WTC11 (cell line): ENCODE results near the gene NAXE. TPM values are rescaled to one million over a fixed set of nuclear protein-coding genes. Genes with fewer than 3 reads are reported as not detected.
A peak's percentile ranks its signal among the peaks of the same experiment; 100 is the strongest.

Source experiments
- ATAC-seq: fragments of 200-7000 bp; cut with Tn5 transposase; 2 replicates; pipeline ENCODE4 v1.10.0; 2021; ENCODE audit warnings: mild to moderate bottlenecking, moderate library complexity
- CTCF ChIA-PET: fragments of 300-600 bp; sonication (Branson Sonifier 250); formaldehyde crosslinking; loops from one replicate; lab custom pipeline; 2021; ENCODE audit warnings: antibody characterized with exemption; lab: Charles Lee
- POLR2A ChIA-PET: fragments of 350-600 bp; sonication (Branson Sonifier 250); formaldehyde crosslinking; loops from one replicate; lab custom pipeline; 2021; ENCODE audit warnings: antibody characterized with exemption; lab: Charles Lee
- DNase-seq: peaks from one replicate; pipeline ENCODE4 v3.0.0; 2021; ENCODE audit warnings: low spot score
- H3K27ac Mint-ChIP-seq: 2 replicates; pipeline ENCODE4 v1.8.0; 2021; ENCODE audit warnings: mixed read lengths
- H3K27me3 Mint-ChIP-seq: 2 replicates; pipeline ENCODE4 v1.8.0; 2021; ENCODE audit warnings: low read depth, mild to moderate bottlenecking, moderate library complexity, mixed read lengths
- H3K36me3 Mint-ChIP-seq: 2 replicates; pipeline ENCODE4 v1.8.0; 2021; ENCODE audit warnings: mixed read lengths
- H3K4me1 Mint-ChIP-seq: 2 replicates; pipeline ENCODE4 v1.8.0; 2022; ENCODE audit warnings: mixed read lengths
- H3K4me3 Mint-ChIP-seq: 2 replicates; pipeline ENCODE4 v1.8.0; 2021; ENCODE audit warnings: mild to moderate bottlenecking, moderate library complexity, mixed read lengths
- H3K9me3 Mint-ChIP-seq: 2 replicates; pipeline ENCODE4 v1.8.0; 2021; ENCODE audit warnings: mixed read lengths
- CREB1 ChIP-seq: sonication (generic); formaldehyde crosslinking; IDR thresholded peaks from 2 replicates; pipeline ENCODE4 v1.8.0; 2023; ENCODE audit warnings: mild to moderate bottlenecking, missing genetic modification reagents
- ETV6 ChIP-seq: sonication (generic); formaldehyde crosslinking; IDR thresholded peaks from 2 replicates; pipeline ENCODE4 v1.8.1; 2022; ENCODE audit warnings: mild to moderate bottlenecking, missing genetic modification reagents
- FOXJ3 ChIP-seq: sonication (generic); formaldehyde crosslinking; IDR thresholded peaks from 2 replicates; pipeline ENCODE4 v1.9.0; 2021; ENCODE audit warnings: missing genetic modification reagents, mild to moderate bottlenecking, borderline replicate concordance
- FOXK1 ChIP-seq: sonication (generic); formaldehyde crosslinking; IDR thresholded peaks from 2 replicates; pipeline ENCODE4 v1.8.0; 2022; ENCODE audit warnings: mild to moderate bottlenecking, moderate library complexity, missing genetic modification reagents
- GABPB1 ChIP-seq: sonication (generic); formaldehyde crosslinking; IDR thresholded peaks from 2 replicates; pipeline ENCODE4 v1.8.1; 2023; ENCODE audit warnings: mild to moderate bottlenecking, missing genetic modification reagents
- GTF2I ChIP-seq: fragments of 250-450 bp; sonication (Bioruptor Pico); conservative IDR thresholded peaks from 2 replicates; pipeline ENCODE4 v1.4.0; 2021; ENCODE audit warnings: mild to moderate bottlenecking
- MXD4 ChIP-seq: fragments of 250-450 bp; sonication (Bioruptor Pico); IDR thresholded peaks from 2 replicates; pipeline ENCODE4 v1.8.0; 2021; ENCODE audit warnings: mild to moderate bottlenecking, moderate library complexity, borderline replicate concordance
- MYBL2 ChIP-seq: sonication (generic); formaldehyde crosslinking; IDR thresholded peaks from 2 replicates; pipeline ENCODE4 v1.8.1; 2023; ENCODE audit warnings: mild to moderate bottlenecking, moderate library complexity, missing genetic modification reagents
- NFATC4 ChIP-seq: fragments of 250-450 bp; sonication (Bioruptor Pico); IDR thresholded peaks from 2 replicates; pipeline ENCODE4 v1.9.0; 2021; ENCODE audit warnings: mild to moderate bottlenecking
- NR2C2 ChIP-seq: sonication (generic); formaldehyde crosslinking; IDR thresholded peaks from 2 replicates; pipeline ENCODE4 v1.8.0; 2022; ENCODE audit warnings: mild to moderate bottlenecking, missing genetic modification reagents
- SMAD4 ChIP-seq: sonication (generic); formaldehyde crosslinking; IDR thresholded peaks from 2 replicates; pipeline ENCODE4 v1.8.0; 2022; ENCODE audit warnings: mild to moderate bottlenecking, missing genetic modification reagents
- SP1 ChIP-seq: sonication (generic); formaldehyde crosslinking; conservative IDR thresholded peaks from 2 replicates; pipeline ENCODE4 v1.8.1; 2022; ENCODE audit warnings: missing genetic modification reagents
- ZNF121 ChIP-seq: sonication (generic); formaldehyde crosslinking; IDR thresholded peaks from 2 replicates; pipeline ENCODE4 v1.8.0; 2023; ENCODE audit warnings: missing genetic modification reagents
- ZNF219 ChIP-seq: sonication (generic); formaldehyde crosslinking; IDR thresholded peaks from 2 replicates; pipeline ENCODE4 v1.8.0; 2023; ENCODE audit warnings: missing genetic modification reagents, mild to moderate bottlenecking, borderline replicate concordance
- ZNF232 ChIP-seq: sonication (generic); formaldehyde crosslinking; IDR thresholded peaks from 2 replicates; pipeline ENCODE4 v1.8.0; 2022; ENCODE audit warnings: mild to moderate bottlenecking, missing genetic modification reagents
- ZNF317 ChIP-seq: sonication (generic); formaldehyde crosslinking; IDR thresholded peaks from 2 replicates; pipeline ENCODE4 v1.8.1; 2023; ENCODE audit warnings: low read depth, mild to moderate bottlenecking, moderate library complexity, missing genetic modification reagents, borderline replicate concordance
- ZNF396 ChIP-seq: fragments of 250-450 bp; sonication (Bioruptor Pico); IDR thresholded peaks from 2 replicates; pipeline ENCODE4 v1.8.0; 2021; ENCODE audit warnings: mild to moderate bottlenecking, moderate library complexity, borderline replicate concordance
- ZNF416 ChIP-seq: fragments of 250-450 bp; sonication (Bioruptor Pico); IDR thresholded peaks from 2 replicates; pipeline ENCODE4 v1.9.0; 2021; ENCODE audit warnings: mild to moderate bottlenecking, inconsistent platforms
- total RNA-seq: library from RNA; stranded (reverse); gene quantifications from 3 replicates; pipeline ENCODE4 v1.2.3, GENCODE V29; 2021
- TF ChIP-seq, protein P1 (sequence below): sonication (generic); formaldehyde crosslinking; IDR thresholded peaks from 2 replicates; pipeline ENCODE4 v1.8.1; 2022; ENCODE audit warnings: low read depth, mild to moderate bottlenecking, moderate library complexity, missing genetic modification reagents, borderline replicate concordance
- TF ChIP-seq, protein P2 (sequence below): fragments of 250-450 bp; sonication (Bioruptor Pico); IDR thresholded peaks from 2 replicates; pipeline ENCODE4 v1.9.0; 2021; ENCODE audit warnings: mild to moderate bottlenecking
- TF ChIP-seq, protein P3 (sequence below): sonication (generic); formaldehyde crosslinking; IDR thresholded peaks from 2 replicates; pipeline ENCODE4 v1.8.1; 2022; ENCODE audit warnings: low read depth, missing genetic modification reagents, borderline replicate concordance
- TF ChIP-seq, protein P4 (sequence below): sonication (generic); formaldehyde crosslinking; IDR thresholded peaks from 2 replicates; pipeline ENCODE4 v1.8.0; 2023; ENCODE audit warnings: missing genetic modification reagents
- TF ChIP-seq, protein P5 (sequence below): sonication (generic); formaldehyde crosslinking; IDR thresholded peaks from 2 replicates; pipeline ENCODE4 v1.8.0; 2022; ENCODE audit warnings: mild to moderate bottlenecking, missing genetic modification reagents

NAXE gene
- total RNA-seq, 1 experiment from 2014 or later, result 81.6 TPM

DNA sequence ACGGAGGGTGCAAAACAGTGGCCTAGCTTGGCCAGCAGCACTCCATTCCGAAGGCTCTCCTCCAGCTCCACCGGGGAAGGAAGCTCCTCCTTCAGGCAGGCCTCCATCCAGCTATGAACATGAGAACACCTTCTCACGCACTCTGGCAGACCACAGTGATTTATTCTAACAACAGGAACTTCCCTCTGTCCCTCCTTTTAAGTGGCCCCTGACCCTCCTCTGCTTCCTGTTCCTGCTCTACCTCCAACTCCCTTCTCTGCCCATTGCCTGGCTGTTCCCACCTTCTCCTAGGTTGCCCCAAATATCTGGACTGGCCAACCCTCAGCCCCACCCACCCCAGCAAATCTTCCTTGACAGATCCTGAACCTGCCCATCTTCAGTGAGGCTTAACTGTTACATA, 25.1 kb upstream of the NAXE start:
- peaks cover 32% of the 10 kb centered on the region for H3K36me3 Mint-ChIP-seq
- no peak overlapping the region for H3K27ac Mint-ChIP-seq
- no peak overlapping the region for H3K4me3 Mint-ChIP-seq
- POLR2A ChIA-PET, result interaction anchor here (0.7 kb wide), 1 partner anchor 12 kb away, joined by 6 read pairs; no protein-coding TSS in a partner anchor
- CTCF ChIA-PET, result interaction anchor here (0.5 to 1.2 kb wide), 2 partner anchors 13 to 76 kb away, joined by 3 read pairs; no protein-coding TSS in a partner anchor
- ATAC-seq, result no peak
- H3K27me3 Mint-ChIP-seq, result no peaks in the 10 kb centered on the region
- H3K4me1 Mint-ChIP-seq, result peaks cover 6% of the 10 kb centered on the region
- TF ChIP-seq SP1 (no peak), ZNF121 (CRISPR knock-in tag) (no peak), NFATC4 (CRISPR knock-in tag) (no peak), SMAD4 (CRISPR knock-in tag) (no peak)
- DNase-seq, result no peak
- no peaks in the 10 kb centered on the region for H3K9me3 Mint-ChIP-seq

DNA sequence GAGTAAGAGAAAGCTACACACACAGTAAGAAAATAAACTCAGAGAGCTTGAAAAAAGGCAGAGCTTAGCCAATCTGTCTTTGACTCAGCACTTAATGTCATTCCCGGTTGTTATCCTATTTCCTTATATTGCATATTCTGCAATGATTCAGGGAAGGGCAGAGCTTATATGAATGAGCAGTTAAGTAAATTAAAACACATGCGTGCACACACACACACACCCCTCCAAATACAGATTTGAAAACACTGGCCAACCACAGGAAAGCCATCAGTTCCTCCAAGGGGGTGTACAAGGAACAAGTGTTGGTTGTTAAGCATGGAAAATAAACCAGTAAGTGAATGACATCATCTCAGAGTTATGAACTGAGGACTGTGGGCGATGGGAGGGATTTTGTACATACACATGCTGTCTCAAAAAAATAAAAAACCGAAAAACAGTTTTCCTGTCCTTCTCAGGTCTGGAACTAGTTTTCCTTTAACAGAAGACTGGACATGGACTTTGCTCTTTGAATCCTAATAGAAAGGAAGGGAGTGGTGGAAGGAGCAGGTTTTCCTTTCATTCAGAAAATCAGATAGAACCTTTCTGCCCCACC, 20.2 kb upstream of the NAXE start:
- TF ChIP-seq NR2C2 (CRISPR knock-in tag), result no peak
- no peak for TF ChIP-seq MXD4 (CRISPR knock-in tag)
- no peak for TF ChIP-seq NFATC4 (CRISPR knock-in tag)
- no peak for TF ChIP-seq ETV6 (CRISPR knock-in tag)
- TF ChIP-seq GABPB1, result no peak
- TF ChIP-seq SP1, result no peak
- TF ChIP-seq, protein P1, sequence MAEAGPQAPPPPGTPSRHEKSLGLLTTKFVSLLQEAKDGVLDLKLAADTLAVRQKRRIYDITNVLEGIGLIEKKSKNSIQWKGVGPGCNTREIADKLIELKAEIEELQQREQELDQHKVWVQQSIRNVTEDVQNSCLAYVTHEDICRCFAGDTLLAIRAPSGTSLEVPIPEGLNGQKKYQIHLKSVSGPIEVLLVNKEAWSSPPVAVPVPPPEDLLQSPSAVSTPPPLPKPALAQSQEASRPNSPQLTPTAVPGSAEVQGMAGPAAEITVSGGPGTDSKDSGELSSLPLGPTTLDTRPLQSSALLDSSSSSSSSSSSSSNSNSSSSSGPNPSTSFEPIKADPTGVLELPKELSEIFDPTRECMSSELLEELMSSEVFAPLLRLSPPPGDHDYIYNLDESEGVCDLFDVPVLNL (CRISPR knock-in tag), result no peak
- TF ChIP-seq, protein P2, sequence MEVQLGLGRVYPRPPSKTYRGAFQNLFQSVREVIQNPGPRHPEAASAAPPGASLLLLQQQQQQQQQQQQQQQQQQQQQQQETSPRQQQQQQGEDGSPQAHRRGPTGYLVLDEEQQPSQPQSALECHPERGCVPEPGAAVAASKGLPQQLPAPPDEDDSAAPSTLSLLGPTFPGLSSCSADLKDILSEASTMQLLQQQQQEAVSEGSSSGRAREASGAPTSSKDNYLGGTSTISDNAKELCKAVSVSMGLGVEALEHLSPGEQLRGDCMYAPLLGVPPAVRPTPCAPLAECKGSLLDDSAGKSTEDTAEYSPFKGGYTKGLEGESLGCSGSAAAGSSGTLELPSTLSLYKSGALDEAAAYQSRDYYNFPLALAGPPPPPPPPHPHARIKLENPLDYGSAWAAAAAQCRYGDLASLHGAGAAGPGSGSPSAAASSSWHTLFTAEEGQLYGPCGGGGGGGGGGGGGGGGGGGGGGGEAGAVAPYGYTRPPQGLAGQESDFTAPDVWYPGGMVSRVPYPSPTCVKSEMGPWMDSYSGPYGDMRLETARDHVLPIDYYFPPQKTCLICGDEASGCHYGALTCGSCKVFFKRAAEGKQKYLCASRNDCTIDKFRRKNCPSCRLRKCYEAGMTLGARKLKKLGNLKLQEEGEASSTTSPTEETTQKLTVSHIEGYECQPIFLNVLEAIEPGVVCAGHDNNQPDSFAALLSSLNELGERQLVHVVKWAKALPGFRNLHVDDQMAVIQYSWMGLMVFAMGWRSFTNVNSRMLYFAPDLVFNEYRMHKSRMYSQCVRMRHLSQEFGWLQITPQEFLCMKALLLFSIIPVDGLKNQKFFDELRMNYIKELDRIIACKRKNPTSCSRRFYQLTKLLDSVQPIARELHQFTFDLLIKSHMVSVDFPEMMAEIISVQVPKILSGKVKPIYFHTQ (CRISPR knock-in tag), result no peak
- CTCF ChIA-PET, result interaction anchor here (1.5 to 2.3 kb wide), 3 partner anchors 14 to 91 kb away, joined by 3 to 15 read pairs (median 6); partner anchors contain the start of gene HAPLN2
- POLR2A ChIA-PET, result interaction anchor here (0.7 kb wide), 1 partner anchor 80 kb away, joined by 3 read pairs; no protein-coding TSS in a partner anchor
- peaks cover 13% of the 10 kb centered on the region for H3K36me3 Mint-ChIP-seq
- no peak overlapping the region for H3K27ac Mint-ChIP-seq
- ATAC-seq, result no peak
- peak overlapping the region; percentile 99 for H3K4me3 Mint-ChIP-seq
- H3K27me3 Mint-ChIP-seq, result no peaks in the 10 kb centered on the region; the same call in 1 of the 2 replicates
- peaks cover 15% of the 10 kb centered on the region for H3K4me1 Mint-ChIP-seq
- no peaks in the 10 kb centered on the region for H3K9me3 Mint-ChIP-seq
- no peak for DNase-seq

DNA sequence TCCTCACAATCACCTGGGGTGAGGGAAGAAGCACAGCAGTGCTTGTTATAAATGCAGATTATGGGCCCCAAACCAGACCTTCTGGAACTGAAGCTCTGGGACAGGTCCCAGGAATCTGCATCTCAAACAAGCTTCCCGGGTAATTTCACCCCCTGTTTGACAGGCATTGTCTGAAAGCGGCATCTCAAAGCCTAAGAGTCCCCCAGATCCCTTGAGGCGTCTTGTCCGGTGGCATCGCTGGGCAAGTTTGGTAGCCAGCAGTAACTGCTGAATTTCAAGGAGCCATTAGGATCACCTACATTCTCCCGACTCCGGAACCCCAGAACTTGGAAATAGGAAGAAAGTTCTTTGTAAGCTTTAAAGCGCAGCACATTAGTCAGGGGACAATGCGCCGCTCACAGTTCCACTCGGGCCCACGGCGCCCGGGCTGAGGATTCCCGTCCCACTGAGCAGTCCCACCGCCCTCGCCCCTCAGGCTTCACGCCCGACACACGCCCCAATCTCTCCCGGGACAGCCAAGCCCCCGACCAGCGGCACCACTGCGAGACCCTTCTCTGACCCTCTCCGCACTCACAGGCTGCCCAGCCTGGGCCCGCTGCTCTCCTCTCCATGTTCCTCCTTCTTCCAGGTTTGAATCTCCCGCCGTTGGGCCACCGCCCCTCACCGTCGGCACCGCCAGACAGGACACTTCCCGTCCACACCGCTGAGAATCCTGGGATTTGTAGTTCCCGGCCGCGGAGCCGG, 19.5 kb upstream of the NAXE start, which contains the start of gene IQGAP3:
IQGAP3 (minus strand) TSS at position 647 of the 744 bp plus-strand sequence; CDS start at position 611, 36 bp downstream.
- Mint-ChIP-seq H3K27ac (peak within 1 kb of the TSS; percentile 61; the same call in 1 of the 2 replicates), H3K27me3 (no peaks in the 10 kb centered on the region; the same call in 1 of the 2 replicates), H3K4me3 (peak within 1 kb of the TSS; percentile 99), H3K36me3 (peaks cover 13% of the 10 kb centered on the region), H3K9me3 (no peaks in the 10 kb centered on the region), H3K4me1 (peaks cover 15% of the 10 kb centered on the region)
- POLR2A ChIA-PET, result interaction anchor here (0.7 kb wide), 1 partner anchor 81 kb away, joined by 3 read pairs; no protein-coding TSS in a partner anchor
- peak; percentile 98 for ATAC-seq
- peak; percentile 95 for DNase-seq
- CTCF ChIA-PET, result interaction anchor here (0.9 to 2.3 kb wide), 7 partner anchors 13 to 106 kb away, joined by 3 to 15 read pairs (median 3); partner anchors contain the start of gene HAPLN2
- no peak for TF ChIP-seq ZNF219 (CRISPR knock-in tag)
- TF ChIP-seq, protein P3, sequence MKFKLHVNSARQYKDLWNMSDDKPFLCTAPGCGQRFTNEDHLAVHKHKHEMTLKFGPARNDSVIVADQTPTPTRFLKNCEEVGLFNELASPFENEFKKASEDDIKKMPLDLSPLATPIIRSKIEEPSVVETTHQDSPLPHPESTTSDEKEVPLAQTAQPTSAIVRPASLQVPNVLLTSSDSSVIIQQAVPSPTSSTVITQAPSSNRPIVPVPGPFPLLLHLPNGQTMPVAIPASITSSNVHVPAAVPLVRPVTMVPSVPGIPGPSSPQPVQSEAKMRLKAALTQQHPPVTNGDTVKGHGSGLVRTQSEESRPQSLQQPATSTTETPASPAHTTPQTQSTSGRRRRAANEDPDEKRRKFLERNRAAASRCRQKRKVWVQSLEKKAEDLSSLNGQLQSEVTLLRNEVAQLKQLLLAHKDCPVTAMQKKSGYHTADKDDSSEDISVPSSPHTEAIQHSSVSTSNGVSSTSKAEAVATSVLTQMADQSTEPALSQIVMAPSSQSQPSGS, result no peak
- TF ChIP-seq GTF2I, result no peak
- no peak for TF ChIP-seq ZNF317
- peak; percentile 60; the same call in 1 of the 2 replicates for TF ChIP-seq SP1
- TF ChIP-seq, protein P4, sequence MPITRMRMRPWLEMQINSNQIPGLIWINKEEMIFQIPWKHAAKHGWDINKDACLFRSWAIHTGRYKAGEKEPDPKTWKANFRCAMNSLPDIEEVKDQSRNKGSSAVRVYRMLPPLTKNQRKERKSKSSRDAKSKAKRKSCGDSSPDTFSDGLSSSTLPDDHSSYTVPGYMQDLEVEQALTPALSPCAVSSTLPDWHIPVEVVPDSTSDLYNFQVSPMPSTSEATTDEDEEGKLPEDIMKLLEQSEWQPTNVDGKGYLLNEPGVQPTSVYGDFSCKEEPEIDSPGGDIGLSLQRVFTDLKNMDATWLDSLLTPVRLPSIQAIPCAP, result no peak
- TF ChIP-seq FOXK1 (CRISPR knock-in tag), result peak; percentile 59
- no peak for TF ChIP-seq ZNF396 (CRISPR knock-in tag)
- TF ChIP-seq MYBL2, result peak; percentile 96
- TF ChIP-seq ZNF416 (CRISPR knock-in tag), result no peak
- no peak for TF ChIP-seq SMAD4 (CRISPR knock-in tag)
- no peak for TF ChIP-seq NFATC4 (CRISPR knock-in tag)
- TF ChIP-seq ZNF232 (CRISPR knock-in tag), result no peak
- TF ChIP-seq CREB1 (CRISPR knock-in tag), result no peak
- peak; percentile 85 for TF ChIP-seq GABPB1
- no peak for TF ChIP-seq FOXJ3 (CRISPR knock-in tag)
- TF ChIP-seq, protein P5, sequence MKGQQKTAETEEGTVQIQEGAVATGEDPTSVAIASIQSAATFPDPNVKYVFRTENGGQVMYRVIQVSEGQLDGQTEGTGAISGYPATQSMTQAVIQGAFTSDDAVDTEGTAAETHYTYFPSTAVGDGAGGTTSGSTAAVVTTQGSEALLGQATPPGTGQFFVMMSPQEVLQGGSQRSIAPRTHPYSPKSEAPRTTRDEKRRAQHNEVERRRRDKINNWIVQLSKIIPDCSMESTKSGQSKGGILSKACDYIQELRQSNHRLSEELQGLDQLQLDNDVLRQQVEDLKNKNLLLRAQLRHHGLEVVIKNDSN (CRISPR knock-in tag), result no peak
